HFF-Myc (cell line): ENCODE measurements around the gene SLIT1.

Experiments used
- DNase-seq: peaks from one replicate; pipeline ENCODE4 v3.0.0-alpha.2; 2011; ENCODE audit warnings: low read depth; ENCODE audit errors: extremely low read depth
- H3K4me3 ChIP-seq: replicated peaks from 2 replicates; pipeline ENCODE4 v1.5.1; 2011; ENCODE audit warnings: low read depth, mild to moderate bottlenecking, control low read depth, low read length
- CTCF ChIP-seq: IDR thresholded peaks from 2 replicates; pipeline ENCODE4 v1.5.1; 2012; ENCODE audit warnings: mild to moderate bottlenecking, low read depth, low read length, control low read depth; ENCODE audit errors: missing control alignments

The SLIT1 gene

GRCh38 chr10:97078261-97078937 lies 107.4 kb downstream of the SLIT1 start:
- DNase-seq = no peak
- no peak for TF ChIP-seq CTCF
- no peak overlapping the region for H3K4me3 ChIP-seq

- H3K4me3 ChIP-seq = no peak overlapping the region
- DNase-seq = no peak
- TF ChIP-seq CTCF = no peak
Measured at GRCh38 chr10:97076781-97077180, 109.0 kb downstream of the SLIT1 start.

GRCh38 chr10:97075961-97076525 lies 109.7 kb downstream of the SLIT1 start:
- DNase-seq = no peak
- no peak for TF ChIP-seq CTCF
- no peak overlapping the region for H3K4me3 ChIP-seq

- H3K4me3 ChIP-seq = no peak overlapping the region
- no peak for DNase-seq
- TF ChIP-seq CTCF = no peak
Measured at GRCh38 chr10:97075421-97075820, 110.3 kb downstream of the SLIT1 start.

- H3K4me3 ChIP-seq = no peak overlapping the region
- TF ChIP-seq CTCF = no peak
- DNase-seq = no peak
Measured at GRCh38 chr10:97074256-97075145, 111.3 kb downstream of the SLIT1 start.

- H3K4me3 ChIP-seq = no peak overlapping the region
- peak; percentile 39 for DNase-seq
- TF ChIP-seq CTCF = peak; percentile 95
Measured at GRCh38 chr10:97072851-97073665, 112.7 kb downstream of the SLIT1 start.
